ENCODE data around the gene BAIAP2L1.
"Not testable (repeated sequence)": the region's sequence is repeated elsewhere in the genome, so short reads cannot be mapped to it uniquely, and the experiment has no call there.

The BAIAP2L1 gene

DNA sequence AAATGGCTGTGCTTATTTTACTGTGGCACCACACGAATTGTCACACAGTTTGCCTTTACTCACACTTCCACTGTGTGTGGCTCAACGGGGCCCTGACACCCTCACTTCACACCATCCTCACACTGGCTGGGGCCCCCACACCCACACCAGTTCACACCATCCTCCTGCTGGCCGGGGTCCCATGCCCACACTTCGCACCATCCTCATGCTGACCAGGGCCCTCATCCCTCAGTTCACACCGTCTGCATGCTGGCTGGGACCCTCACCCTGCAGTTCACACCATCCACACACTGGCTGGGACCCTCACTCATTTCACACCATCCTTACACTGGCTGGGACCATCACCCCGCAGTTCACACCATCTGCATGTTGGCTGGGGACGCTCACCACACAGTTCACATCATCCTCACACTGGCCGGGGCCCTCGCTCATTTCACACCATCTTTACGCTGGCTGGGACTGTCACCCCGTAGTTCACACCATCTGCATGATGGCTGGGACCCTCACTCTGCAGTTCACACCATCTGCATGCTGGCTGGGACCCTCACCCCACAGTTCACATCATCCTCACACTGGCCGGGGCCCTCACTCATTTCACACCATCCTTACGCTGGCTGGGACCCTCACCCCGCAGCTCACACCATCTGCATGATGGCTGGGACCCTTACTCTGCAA lies 83.4 kb downstream of the BAIAP2L1 start:
- no peak for DNase-seq

DNA sequence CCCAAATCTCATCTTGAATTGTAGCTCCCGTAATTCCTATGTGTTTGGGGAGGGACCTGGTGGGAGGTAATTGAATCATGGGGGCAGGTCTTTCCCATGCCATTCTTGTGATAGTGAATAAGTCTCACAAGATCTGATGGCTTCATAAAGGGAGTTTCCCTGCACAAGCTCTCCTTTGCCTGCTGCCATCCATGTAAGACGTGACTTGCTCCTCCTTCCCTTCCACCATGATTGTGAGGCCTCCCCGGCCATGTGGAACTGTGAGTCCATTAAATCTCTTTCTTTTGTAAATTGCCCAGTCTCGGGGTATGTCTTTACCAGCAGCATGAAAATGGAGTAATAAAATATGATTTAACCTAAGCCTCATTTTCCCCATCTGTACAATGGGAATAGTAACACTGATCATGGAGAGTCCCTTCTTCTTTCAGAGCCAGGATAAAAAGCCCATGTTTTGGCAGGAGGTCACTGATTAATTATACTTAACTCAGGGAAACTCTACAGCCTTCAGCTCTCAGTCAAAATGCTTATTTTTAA lies 84.8 kb downstream of the BAIAP2L1 start:
- not testable (repeated sequence) for DNase-seq

DNA sequence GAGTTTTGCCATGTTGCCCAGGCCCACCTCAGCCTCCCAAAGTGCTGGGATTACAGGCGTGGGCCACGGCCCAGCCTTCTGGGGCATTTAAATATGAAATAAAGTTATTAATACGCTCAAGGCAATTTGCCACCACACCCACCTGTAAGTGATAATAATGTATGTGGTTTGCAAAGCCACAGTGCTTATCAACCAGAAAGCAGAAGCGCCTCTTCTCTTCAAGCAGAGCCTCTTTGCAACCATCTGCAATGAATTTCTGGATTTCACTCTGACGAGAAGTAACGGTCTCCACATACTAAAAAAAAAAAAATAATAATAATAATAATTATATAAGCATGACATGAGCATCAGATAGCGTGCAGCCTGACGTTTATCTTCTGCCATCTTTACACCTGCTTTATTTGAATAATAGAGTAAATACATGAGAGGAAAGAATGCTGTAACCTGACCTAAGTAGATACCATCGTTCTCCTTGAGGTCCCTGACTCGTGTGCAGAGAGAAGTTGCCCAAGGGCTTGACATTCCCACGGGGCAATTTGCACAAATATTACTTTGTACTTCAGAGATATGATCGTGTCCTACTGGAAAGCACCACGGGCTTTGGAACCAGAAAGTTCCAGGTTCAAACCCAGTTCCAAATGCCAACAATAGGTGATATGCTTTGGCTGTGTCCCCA lies 85.4 kb downstream of the BAIAP2L1 start:
- no peak for DNase-seq

DNA sequence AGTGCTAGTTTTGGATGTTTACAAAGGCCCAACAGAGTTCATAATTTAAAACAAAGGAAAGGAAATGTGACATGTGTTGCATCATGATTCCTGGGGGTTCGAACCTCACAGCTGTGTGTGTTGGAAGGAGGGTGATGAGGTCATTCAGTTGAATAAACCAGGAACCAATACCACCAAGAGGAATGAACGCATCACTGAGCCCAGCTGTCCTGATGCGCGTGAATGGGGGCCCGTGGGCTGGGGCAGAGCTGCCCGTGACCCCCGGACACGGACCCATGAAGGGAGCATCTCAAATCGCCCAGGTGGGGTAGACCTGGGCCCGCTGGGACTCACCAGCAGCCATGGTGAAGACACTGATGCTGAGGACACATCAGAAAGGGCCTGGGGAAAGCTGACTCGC lies 86.4 kb downstream of the BAIAP2L1 start:
- no peak for DNase-seq

DNA sequence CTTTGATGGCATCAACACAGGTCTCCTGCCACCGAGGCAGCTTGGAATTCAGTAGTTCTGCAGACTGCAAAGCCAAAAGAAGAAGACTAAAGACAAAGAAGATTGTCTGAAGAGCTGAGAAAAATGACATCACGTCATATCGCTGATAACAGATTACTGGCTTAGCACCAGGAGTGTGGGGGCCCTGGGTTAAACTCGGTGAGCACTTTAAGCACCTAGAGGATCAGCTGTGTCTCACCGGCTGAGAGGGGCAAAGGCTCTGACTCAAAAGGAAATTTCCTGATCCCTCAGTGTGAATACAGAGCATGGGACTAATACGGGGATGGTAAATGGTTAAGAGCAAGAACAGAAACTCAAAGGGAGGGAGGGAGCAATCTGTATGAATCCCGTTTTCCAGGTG lies 88.7 kb downstream of the BAIAP2L1 start:
- no peak for DNase-seq

DNA sequence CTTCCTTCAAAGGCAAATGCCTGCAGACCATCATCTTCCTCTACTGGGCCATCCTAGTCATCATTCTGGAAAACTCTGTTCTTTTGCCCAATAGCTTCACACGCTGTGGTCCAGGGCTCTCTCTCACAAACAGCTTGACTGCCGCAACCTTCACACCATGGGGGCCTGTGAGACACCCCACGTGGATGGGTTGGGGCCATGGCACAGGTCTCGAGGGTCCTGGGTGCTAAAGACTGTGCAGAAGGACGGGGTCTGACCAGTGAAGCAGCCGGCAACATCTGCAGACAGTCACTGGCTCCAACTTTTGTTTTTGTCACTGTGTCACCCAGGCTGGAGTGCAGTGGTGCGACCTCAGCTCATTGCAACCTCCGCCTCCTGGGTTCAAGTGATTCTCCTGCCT lies 91.3 kb downstream of the BAIAP2L1 start:
- DNase-seq, result no peak

DNA sequence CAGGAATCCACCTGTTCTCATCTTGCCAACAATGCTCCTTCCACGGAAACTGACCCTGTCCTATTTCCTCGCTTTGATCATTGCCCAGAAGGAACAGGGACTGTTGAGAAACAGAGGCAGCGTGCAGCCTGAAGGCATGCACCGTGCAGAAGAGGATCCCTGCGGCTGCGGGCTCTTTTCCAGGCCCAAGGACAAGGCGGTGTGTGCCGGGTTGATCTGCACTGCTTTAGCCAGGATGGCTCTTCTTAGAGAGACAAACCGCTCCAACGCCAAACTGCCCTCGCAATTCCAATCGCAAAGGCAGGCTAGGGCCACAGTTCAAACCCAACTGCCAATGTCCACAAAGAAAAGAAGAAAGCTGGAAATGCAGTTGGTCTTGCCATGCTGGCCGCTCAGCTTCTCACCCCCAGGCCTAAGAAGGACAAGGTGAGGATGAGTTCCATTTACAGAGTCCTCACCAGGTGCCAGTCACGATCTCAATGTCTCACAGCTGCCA lies 92.9 kb downstream of the BAIAP2L1 start:
- no peak for DNase-seq

DNA sequence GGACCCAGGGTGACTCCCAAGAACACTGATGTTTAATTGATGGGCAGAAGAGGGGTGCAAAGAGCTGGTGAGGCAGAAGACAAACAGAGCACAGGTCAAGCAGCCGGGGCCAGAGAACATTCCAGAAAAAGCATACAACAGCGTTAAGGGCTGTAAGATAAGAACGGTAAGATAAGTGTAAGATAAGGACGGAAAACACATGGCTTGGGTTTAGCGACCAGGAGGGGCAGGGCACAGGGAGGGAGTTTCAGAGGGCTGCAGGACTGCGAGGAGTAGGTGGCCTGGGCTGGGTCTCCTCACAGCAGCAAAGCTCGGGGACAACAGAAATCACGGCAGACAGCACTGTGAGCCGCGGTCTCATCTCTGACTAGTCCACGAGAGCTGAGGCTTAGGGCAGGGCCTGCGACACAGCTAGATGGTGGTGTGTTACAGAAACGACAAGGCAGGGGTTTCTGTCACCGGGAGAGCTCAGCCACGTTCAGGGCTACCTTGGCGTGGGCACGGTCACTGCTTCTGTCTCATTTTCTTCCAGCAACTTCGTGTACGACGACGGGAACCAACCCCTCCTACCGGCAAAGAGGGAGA lies 94.8 kb downstream of the BAIAP2L1 start:
- no peak for DNase-seq

DNA sequence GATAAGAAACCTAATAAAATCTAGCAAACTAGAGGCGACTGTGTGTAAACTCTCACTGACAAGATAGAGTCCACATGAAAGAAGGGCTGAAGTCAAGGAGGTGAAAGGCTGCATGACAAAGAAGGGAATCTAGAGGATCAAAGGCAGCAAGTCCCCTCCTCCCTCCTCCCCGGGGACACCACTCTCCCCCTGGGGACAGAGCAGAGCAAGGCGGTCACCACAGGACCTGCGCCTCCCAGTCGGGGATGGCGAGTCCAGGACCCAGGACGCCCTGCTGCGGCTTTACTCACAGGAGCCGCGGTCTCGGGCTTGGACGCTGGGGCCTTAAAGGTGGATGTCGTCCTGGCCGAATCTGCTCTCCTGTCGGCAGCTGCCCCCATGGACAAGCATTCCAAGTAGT lies 97.0 kb downstream of the BAIAP2L1 start:
- DNase-seq, result no peak

DNA sequence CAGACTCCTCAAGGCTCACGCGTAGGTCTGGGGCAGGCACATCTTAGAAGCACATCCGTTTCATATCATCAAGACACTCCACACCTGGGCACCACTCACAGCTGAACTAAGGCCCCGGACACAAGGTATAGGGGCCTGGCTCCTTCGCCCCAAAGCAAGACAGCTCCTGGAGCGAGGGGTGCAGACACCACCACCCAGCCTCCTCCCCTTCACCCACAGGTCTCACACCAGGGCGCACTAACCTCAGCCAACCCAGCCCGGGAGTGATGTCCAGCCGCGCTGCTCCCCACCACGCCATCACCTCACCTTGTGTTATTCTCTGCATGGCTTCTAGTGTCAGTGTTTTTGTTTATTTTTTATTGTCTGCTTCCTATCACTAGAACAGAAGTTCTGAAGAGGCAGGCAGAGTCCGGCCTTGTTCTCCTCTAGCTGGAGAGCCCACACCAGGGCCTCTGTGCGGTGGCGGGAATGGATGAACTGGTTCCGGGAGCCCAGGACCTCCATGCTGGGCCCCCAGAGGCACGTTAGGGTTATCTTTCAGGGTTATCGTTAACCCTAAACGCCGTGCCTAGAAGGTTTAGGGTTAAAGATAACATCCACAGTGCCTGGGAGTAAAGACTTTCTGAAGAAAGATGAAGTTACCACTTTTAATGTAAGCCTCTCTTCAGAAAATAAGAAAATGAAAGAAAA lies 97.6 kb downstream of the BAIAP2L1 start:
- DNase-seq, result no peak

DNA sequence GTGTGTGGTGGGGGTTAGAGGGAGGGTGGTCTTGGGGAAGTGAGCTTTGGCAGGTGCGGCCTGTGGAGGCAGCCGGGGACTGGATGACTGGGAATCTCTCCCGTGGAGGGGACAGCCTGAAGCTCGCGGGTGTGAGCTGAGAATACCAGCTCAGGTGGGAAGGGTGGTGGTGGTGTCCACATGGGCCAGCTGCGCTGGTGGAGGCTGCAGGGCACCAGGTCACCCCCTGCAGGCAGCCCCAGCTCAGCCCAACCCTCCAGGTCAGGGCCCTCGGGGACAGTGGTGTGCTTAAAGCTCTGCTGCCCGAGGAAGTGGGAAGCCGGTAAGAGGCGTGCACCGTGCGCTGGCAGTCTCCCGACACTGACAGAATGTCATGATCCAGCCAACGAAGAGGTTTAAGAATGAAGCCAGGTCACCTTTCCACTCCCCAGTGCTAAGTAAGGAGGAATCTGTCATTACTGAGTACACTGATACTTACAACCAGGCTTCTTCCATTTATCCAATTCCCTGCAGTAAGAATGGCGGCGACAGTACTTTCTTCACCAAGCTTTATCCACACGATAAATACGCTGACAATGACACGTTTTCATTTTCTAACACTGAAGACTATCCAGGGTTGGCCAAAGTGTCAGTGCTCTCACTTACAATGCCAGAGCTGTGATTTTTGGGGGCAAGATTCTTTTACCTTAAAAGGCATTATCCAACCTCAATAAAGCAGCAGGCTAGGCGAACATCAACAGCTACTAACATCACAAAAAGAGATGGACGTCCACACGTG lies 99.0 kb downstream of the BAIAP2L1 start:
- DNase-seq, result no peak

DNA sequence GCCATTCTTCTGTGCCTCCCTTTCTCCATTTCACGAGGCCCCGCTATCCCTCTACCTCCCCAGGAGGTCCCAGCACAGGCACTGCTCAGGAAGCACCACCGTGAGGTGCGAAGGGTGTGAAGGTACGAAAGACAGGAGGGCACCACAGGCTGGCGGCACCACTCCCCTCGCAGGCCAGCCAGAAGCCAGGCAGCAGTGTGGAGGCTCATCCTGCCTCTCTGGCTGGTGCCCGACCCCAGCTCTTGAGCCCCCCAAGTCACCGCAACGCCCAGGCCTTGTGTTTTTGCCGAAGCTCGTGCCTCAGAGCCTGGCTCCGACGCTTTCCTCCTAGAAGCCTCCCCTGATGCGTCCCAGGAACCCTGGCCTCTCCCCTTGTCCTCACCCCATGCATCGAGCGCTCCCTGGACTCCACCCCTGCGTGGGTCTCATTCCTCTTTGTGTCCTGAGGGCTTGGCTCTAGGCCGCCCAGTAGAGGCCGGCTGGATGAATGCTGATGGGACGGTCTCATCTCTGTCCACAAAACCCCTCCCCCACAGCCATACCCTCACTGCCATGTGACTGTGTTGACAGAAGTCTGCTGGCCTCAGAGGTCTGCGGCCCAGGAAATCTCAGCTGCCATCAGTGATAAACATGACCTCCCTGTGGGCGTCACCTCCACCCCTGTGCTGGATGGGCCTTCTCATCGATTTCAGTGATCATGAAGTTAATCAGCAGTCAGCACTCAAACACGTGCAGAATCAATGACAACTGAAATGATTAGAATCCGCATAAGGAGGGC lies 100.1 kb downstream of the BAIAP2L1 start:
- no peak for DNase-seq

DNA sequence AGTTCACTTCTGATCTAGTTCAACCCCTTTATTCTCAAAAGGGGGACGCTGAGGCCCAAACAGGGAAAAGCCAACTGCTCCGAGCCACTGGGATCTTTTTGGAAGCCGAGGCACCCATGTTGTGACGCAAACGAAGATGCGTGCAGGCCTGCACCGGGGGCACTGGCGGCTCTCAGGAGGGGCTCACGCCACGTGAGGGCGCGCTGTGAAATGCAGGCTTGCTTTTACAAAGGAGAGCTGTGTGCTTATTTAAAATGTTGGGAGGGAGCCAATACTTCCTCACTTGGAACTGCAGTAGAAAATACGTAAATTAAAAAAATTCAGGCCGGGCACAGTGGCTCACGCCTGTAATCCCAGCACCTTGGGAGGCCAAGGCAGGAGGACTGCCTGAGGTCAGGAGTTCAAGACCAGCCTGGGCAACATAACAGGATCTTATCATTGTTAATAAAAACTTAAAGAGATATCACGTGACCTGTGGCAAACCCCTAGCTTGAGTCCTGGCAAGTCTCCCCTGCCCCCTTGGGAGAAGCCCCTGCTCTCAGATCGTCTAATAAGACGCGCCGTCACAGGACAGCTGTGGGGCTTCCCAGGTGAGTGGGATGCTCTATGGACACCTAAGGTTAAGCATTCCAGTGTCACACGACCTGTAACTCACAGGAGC lies 103.1 kb downstream of the BAIAP2L1 start:
- DNase-seq, result no peak

DNA sequence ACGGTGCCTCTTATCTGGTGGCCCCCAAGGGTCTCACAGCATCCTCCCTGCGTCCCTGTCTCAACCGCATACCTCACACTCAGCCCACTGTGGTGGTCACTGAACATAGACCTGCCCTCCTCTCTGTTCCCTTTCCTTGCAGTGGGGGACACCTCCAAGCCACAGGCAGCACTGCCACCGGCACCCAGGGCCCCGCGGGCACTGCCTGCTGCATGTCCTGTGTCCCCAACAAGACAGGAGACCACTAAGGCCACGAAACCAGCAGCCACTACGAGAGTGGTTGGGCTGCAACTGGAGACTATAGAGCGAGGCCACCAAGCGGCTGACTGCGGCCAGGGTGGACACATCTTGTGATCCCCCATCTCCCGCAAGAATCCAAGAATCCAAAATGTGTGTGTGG lies 104.1 kb downstream of the BAIAP2L1 start:
- no peak for DNase-seq

DNA sequence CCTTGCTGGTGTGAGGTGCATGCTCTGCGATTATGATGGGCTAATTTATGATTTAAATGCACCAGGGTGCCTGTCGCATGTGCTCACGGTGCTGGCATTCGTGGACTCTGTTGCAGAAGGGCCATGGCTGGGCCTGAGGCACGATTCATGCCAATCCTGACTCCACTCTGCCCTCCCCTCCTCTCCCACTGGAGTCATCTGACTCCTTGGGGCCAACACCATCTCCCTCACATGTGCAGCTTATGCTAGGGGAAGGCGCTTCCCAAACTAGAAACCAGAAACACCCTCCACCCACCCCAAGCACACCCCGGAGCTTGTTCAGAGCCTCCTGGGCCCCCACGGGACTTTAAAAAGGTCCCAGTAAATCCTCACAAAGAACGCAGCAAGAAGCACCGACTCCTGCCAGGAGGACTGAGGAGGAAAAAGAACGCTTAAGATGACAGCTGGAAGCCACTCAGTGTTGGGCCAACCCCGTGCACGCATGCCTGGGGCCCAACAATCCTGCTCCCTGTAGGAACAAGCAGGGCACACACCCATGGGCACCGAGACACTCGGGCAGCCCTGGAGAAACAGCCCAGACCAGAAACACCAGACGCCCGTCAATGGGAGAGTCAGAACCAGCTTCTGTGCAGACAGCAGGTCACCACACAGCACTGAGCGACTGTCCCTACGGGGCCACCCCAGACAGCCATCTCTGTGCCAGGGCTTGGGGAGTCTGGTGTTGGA lies 105.3 kb downstream of the BAIAP2L1 start:
- no peak for DNase-seq

DNA sequence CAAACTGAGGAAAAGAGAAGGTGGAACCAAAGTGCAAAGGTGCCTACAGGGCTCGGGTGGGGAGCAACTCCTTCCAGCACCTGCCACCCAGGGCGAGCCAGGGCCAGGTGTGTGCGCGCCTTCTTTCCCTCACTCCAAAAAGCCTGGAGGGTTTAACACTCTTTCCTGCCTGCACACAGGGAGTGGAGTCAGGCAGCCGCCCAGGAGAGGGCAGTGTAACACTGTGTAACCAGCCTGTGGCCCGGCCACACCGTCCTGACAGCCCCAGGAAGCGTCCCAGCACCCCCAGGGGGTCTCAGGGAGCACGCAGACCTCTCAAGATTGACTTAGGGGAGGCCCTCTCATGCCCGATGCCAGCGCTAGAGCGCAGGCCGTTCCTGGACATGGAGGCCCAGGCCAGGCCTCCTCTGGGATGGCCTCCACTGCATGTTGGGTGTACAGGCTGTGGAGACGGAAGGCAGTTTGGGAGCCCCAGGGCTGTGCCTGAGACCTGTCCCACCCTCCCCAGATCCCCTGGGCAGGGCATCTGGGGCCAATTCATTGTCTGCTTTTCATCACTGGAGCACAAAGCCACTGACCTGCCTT lies 106.0 kb downstream of the BAIAP2L1 start:
- DNase-seq, result no peak

DNA sequence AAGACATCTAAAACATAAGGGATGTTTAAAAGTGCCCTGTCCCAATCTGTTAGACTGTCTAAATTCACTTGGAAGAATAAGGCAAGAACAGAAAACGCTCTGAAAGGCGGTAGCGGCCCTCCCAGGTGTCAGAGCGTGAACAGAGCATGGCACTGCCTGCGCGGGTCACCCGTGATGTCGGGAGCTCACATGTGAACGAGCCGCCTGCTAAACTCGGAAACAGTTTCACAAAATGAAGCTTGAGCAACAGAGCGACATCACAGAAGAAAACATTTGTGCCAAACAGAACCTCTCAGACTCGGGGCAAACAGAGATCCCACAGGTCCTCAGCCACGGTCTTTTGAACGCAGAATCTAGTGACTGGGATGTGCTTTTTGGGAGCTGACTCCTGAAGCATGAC lies 106.6 kb downstream of the BAIAP2L1 start:
- no peak for DNase-seq

DNA sequence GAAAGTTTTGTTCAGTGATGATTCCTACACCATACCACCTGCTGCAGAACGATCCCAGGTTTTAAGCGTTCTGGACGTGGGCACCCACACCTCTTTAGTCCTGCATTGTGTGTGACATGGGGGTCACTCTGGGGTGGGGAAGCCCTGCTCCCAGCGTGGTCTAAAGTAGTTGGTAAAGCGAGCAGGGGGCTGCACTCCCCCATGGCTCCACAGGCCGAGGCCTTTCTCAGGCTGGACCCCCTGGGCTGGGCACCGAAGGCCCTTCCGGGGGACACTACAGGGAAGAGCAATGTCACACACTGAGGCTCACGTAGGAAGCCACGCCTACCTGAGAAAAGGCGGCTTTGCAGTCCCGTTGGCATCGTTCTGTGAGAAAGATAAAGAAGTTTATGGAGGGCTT lies 107.1 kb downstream of the BAIAP2L1 start:
- no peak for DNase-seq

DNA sequence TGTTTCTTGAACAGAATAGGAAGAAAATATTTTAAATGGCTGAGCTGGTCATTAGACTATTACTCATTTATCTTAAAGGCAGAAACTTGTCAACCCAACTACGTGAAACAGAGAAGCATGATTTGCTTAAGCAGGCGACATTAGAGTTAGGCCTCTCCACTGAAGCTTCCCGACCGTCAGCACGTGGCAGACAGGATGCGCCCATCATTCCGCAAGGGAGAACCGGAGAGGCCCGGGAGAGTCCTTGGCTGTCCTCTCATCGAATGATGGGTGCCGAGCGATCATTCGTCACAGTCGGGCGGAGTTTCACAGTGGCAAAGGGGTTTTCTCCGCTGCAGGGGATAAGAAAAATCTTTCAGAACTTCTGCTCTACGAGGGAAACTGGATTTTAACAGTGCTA lies 107.6 kb downstream of the BAIAP2L1 start:
- DNase-seq, result no peak

DNA sequence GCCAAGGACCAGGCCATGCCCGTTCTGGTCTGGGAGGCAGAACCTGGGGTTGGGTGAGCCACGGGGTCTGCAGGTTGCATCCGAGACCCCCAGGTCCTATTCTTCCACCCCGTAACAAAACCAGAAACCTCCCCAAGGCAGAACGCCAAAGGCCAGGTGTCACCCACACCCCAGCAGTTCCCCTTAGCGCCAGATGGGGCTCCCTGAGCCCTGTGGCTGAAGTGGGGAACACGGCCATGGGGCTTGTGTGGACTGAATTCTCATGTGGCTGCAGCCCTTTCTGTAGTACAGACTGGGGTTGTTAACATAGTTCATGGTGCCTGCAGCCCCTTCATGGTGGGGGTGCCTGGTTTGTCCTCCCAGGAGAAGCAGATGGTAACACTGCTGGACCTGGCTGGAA lies 109.2 kb downstream of the BAIAP2L1 start:
- no peak for DNase-seq

Data from kidney glomerular epithelial cell (primary cell).